OCI-M2 (cell line): Measurements from ENCODE around the gene MICALL2.

Experiments
- DNase-seq: peaks from one replicate; lab custom pipeline; 2025; ENCODE audit not compliant: unreplicated experiment; lab: John Stamatoyannopoulos, UW

The MICALL2 gene

GRCh38 chr7:1458683-1459511 lies at the start of gene MICALL2:
Gene MICALL2 (minus strand): TSS chr7:1459470. CDS start chr7:1459326, 144 bp downstream.
- DNase-seq: no peak

- no peak for DNase-seq
Measured at GRCh38 chr7:1508277-1508758, 49.0 kb upstream of the MICALL2 start.

- DNase-seq: no peak
Measured at GRCh38 chr7:1505731-1506550, 46.7 kb upstream of the MICALL2 start.

GRCh38 chr7:1503816-1504775 lies 44.8 kb upstream of the MICALL2 start, which contains the start of gene INTS1:
Gene INTS1 (minus strand): TSS chr7:1504389. CDS start chr7:1503960, 429 bp downstream.
- DNase-seq: peak; percentile 9

- no peak for DNase-seq
Measured at GRCh38 chr7:1503390-1503789, 44.1 kb upstream of the MICALL2 start.

GRCh38 chr7:1502845-1503244 lies 43.6 kb upstream of the MICALL2 start:
- DNase-seq: no peak

GRCh38 chr7:1501487-1502270 lies 42.4 kb upstream of the MICALL2 start:
- DNase-seq: no peak

GRCh38 chr7:1500064-1500807 lies 41.0 kb upstream of the MICALL2 start:
- DNase-seq: no peak

- no peak for DNase-seq
Measured at GRCh38 chr7:1499367-1500029, 40.2 kb upstream of the MICALL2 start.

- no peak for DNase-seq
Measured at GRCh38 chr7:1498370-1499305, 39.4 kb upstream of the MICALL2 start.

- DNase-seq: no peak
Measured at GRCh38 chr7:1497293-1497927, 38.1 kb upstream of the MICALL2 start.

GRCh38 chr7:1496531-1497292 lies 37.4 kb upstream of the MICALL2 start:
- no peak for DNase-seq

- no peak for DNase-seq
Measured at GRCh38 chr7:1495564-1496242, 36.4 kb upstream of the MICALL2 start.

- DNase-seq: no peak
Measured at GRCh38 chr7:1494866-1495563, 35.7 kb upstream of the MICALL2 start.

GRCh38 chr7:1494447-1494846 lies 35.2 kb upstream of the MICALL2 start:
- no peak for DNase-seq
